K562 (cell line): ENCODE results near the gene HK1. TPM values are rescaled to one million over a fixed set of nuclear protein-coding genes. Genes with fewer than 3 reads are reported as not detected.
A peak's percentile ranks its signal among the peaks of the same experiment; 100 is the strongest.

Experiments
- CBX5 ChIP-seq: IDR thresholded peaks from 2 replicates; pipeline ENCODE4 v1.6.1; 2014; ENCODE audit warnings: low read depth, borderline replicate concordance
- CHD4 ChIP-seq: fragments of 200-600 bp; sonication (generic); IDR thresholded peaks from 3 replicates; pipeline ENCODE4 v1.6.1; 2012; ENCODE audit warnings: low read depth, mild to moderate bottlenecking, mixed read lengths, low read length, inconsistent platforms; ENCODE audit not compliant: insufficient read depth, insufficient replicate concordance, poor library complexity, severe bottlenecking
- CREB3 ChIP-seq: fragments of 450-650 bp; conservative IDR thresholded peaks from 2 replicates; pipeline ENCODE4 v1.6.1; 2016; ENCODE audit warnings: missing genetic modification characterization, low read depth, mild to moderate bottlenecking, missing compliant biosample characterization, moderate library complexity
- EP400 ChIP-seq: fragments of 450-650 bp; IDR thresholded peaks from 2 replicates; pipeline ENCODE4 v1.6.1; 2017; ENCODE audit warnings: antibody characterized with exemption, mild to moderate bottlenecking, moderate library complexity
- GATA2 ChIP-seq: sonication (generic); formaldehyde crosslinking; IDR thresholded peaks from 2 replicates; pipeline ENCODE4 v1.4.0; 2020; ENCODE audit warnings: mild to moderate bottlenecking, missing genetic modification reagents
- GTF2F1 ChIP-seq: IDR thresholded peaks from 2 replicates; pipeline ENCODE4 v1.6.1; 2011; ENCODE audit warnings: low read depth, low read length, improper control_type of control experiment
- HOMEZ ChIP-seq: fragments of 250-450 bp; sonication (Bioruptor Pico); IDR thresholded peaks from 2 replicates; pipeline ENCODE4 v1.4.0; 2020; ENCODE audit warnings: mild to moderate bottlenecking, moderate library complexity
- JUNB ChIP-seq: fragments of 450-650 bp; formaldehyde crosslinking; conservative IDR thresholded peaks from 2 replicates; pipeline ENCODE4 v1.4.0; 2020; ENCODE audit warnings: mild to moderate bottlenecking
- MEF2D ChIP-seq: conservative IDR thresholded peaks from 2 replicates; pipeline ENCODE4 v1.6.1; 2016; ENCODE audit warnings: low read depth, missing genetic modification characterization, missing compliant biosample characterization
- MTA2 ChIP-seq: fragments of 450-650 bp; IDR thresholded peaks from 2 replicates; pipeline ENCODE4 v1.6.1; 2016; ENCODE audit warnings: low read depth
- PKNOX1 ChIP-seq: fragments of 450-650 bp; IDR thresholded peaks from 2 replicates; pipeline ENCODE4 v1.6.1; 2016
- POU5F1 ChIP-seq: fragments of 150-350 bp; IDR thresholded peaks from 2 replicates; pipeline ENCODE4 v1.6.1; 2014; ENCODE audit warnings: borderline replicate concordance, low read length, low read depth, mild to moderate bottlenecking; ENCODE audit not compliant: partially characterized antibody
- RBM14 ChIP-seq: fragments of 200-400 bp; formaldehyde crosslinking; IDR thresholded peaks from 2 replicates; pipeline ENCODE4 v1.6.1; 2018; ENCODE audit warnings: low read depth, mild to moderate bottlenecking, low read length, moderate library complexity, borderline replicate concordance; ENCODE audit not compliant: insufficient read depth
- SMC3 ChIP-seq: conservative IDR thresholded peaks from 2 replicates; pipeline ENCODE4 v1.6.1; 2011; ENCODE audit warnings: low read depth, low read length, improper control_type of control experiment; ENCODE audit not compliant: insufficient read depth
- TSHZ1 ChIP-seq: fragments of 250-450 bp; sonication (Bioruptor Pico); IDR thresholded peaks from 2 replicates; pipeline ENCODE4 v1.4.0; 2020; ENCODE audit warnings: mild to moderate bottlenecking, moderate library complexity
- XRCC5 ChIP-seq: fragments of 200-400 bp; formaldehyde crosslinking; IDR thresholded peaks from 2 replicates; pipeline ENCODE4 v1.6.1; 2017; ENCODE audit warnings: low read depth, mild to moderate bottlenecking, low read length
- ZNF263 ChIP-seq: sonication (generic); formaldehyde crosslinking; IDR thresholded peaks from 2 replicates; pipeline ENCODE4 v1.8.0; 2022; ENCODE audit warnings: mild to moderate bottlenecking, missing genetic modification reagents, borderline replicate concordance
- ZNF507 ChIP-seq: conservative IDR thresholded peaks from 2 replicates; pipeline ENCODE4 v1.6.1; 2017; ENCODE audit warnings: missing genetic modification characterization, missing compliant biosample characterization
- ZNF699 ChIP-seq: fragments of 250-450 bp; sonication (Bioruptor Pico); IDR thresholded peaks from 2 replicates; pipeline ENCODE4 v1.8.0; 2021; ENCODE audit warnings: mild to moderate bottlenecking, moderate library complexity; ENCODE audit not compliant: insufficient replicate concordance
- polyA plus RNA-seq, 8 experiments: library from polyadenylated mRNA; depleted of rRNA in 4 of 8; stranded (reverse) in 5 of 8; unstranded in 3 of 8; fragments of >200 nt; fragmentation: Nextera tagmentation in 2 of 8; fragmentation: Illumina TruSeq in 1 of 8; extraction: Ambion mirVana in 2 of 8; extraction: Trizol in 1 of 8; gene quantifications; 2 replicates each; pipeline versions ENCODE4 v1.2.1 to v1.2.3, GENCODE V29; 2011 to 2014; ENCODE audit warnings: inconsistent platforms in 1 of 8, missing spikeins in 1 of 8
- total RNA-seq, 7 experiments: library from RNA; depleted of rRNA in 6 of 7; stranded (reverse); fragments of >200 nt in 6 of 7; fragmentation: Illumina TruSeq in 2 of 7; extraction: Trizol in 2 of 7; gene quantifications; 2 replicates each; pipeline versions ENCODE4 v1.2.1 to v1.2.3, GENCODE V29; 2011 to 2021; ENCODE audit warnings: low replicate concordance in 1 of 7

HK1 gene
- total and polyA plus RNA-seq, 9 of the 15 experiments (the other 6 are each of a cell fraction or from before 2014, with no cell fraction given), result 29.2 to 444 (median 193) TPM

- TF ChIP-seq CHD4 (no peak), CBX5 (no peak), TSHZ1 (no peak), MEF2D (tag) (no peak), MTA2 (no peak), RBM14 (no peak), PKNOX1 (peak; percentile 33; the same call in 1 of the 2 replicates), ZNF263 (0 out of 2 replicates have a peak, but pooled peaks have one; percentile 32), JUNB (CRISPR knock-in tag) (no peak), POU5F1 (no peak), XRCC5 (no peak), HOMEZ (no peak), ZNF699 (CRISPR knock-in tag) (no peak), GATA2 (CRISPR knock-in tag) (no peak), GTF2F1 (no peak), SMC3 (no peak), ZNF507 (no peak), CREB3 (no peak), EP400 (no peak)
Observed at GRCh38 chr10:69327463-69328379, 49.4 kb downstream of the HK1 start (continued).
